H9 (cell line): ENCODE results near the gene EFCAB6. TPM values are rescaled to one million over a fixed set of nuclear protein-coding genes. Genes with fewer than 3 reads are reported as not detected.
A peak's percentile ranks its signal among the peaks of the same experiment; 100 is the strongest.

Experiments used
- DNase-seq: peaks from one replicate; pipeline ENCODE4 v3.0.0-alpha.2; 2017
- H2AFZ ChIP-seq: one replicate; pipeline ENCODE4 v1.6.1; 2013; ENCODE audit warnings: mild to moderate bottlenecking, low read length, control low read depth, moderate library complexity
- H2AK5ac ChIP-seq: 2 replicates; pipeline ENCODE4 v1.6.1; 2013; ENCODE audit warnings: low read length, control low read depth, mixed read lengths; ENCODE audit not compliant: insufficient read length
- H2BK120ac ChIP-seq: one replicate; pipeline ENCODE4 v1.6.1; 2013; ENCODE audit warnings: low read depth, mild to moderate bottlenecking, low read length, control low read depth, inconsistent platforms; ENCODE audit not compliant: poor library complexity, severe bottlenecking
- H2BK12ac ChIP-seq: 2 replicates; pipeline ENCODE4 v1.6.1; 2013; ENCODE audit warnings: low read length, control low read depth, mixed read lengths, low read depth; ENCODE audit not compliant: insufficient read length
- H2BK15ac ChIP-seq: 2 replicates; pipeline ENCODE4 v1.6.1; 2013; ENCODE audit warnings: low read depth, low read length, control low read depth
- H2BK20ac ChIP-seq: one replicate; pipeline ENCODE4 v1.6.1; 2013; ENCODE audit warnings: low read depth, mild to moderate bottlenecking, low read length, control low read depth, inconsistent platforms; ENCODE audit not compliant: poor library complexity, severe bottlenecking
- H2BK5ac ChIP-seq: 2 replicates; pipeline ENCODE4 v1.6.1; 2013; ENCODE audit warnings: low read length, control low read depth, mixed read lengths; ENCODE audit not compliant: insufficient read length
- H3K14ac ChIP-seq: 2 replicates; pipeline ENCODE4 v1.6.1; 2013; ENCODE audit warnings: low read length, control low read depth; ENCODE audit not compliant: insufficient read depth
- H3K18ac ChIP-seq: 2 replicates; pipeline ENCODE4 v1.6.1; 2013; ENCODE audit warnings: low read depth, mild to moderate bottlenecking, mixed read lengths, low read length, control low read depth; ENCODE audit not compliant: insufficient read length
- H3K23ac ChIP-seq: 2 replicates; pipeline ENCODE4 v1.6.1; 2013; ENCODE audit warnings: low read length, control low read depth, mixed read lengths, low read depth; ENCODE audit not compliant: insufficient read length
- H3K23me2 ChIP-seq: 2 replicates; pipeline ENCODE4 v1.6.1; 2013; ENCODE audit warnings: low read depth, mild to moderate bottlenecking, mixed read lengths, low read length, control low read depth; ENCODE audit not compliant: insufficient read length, poor library complexity, severe bottlenecking
- H3K27ac ChIP-seq: 2 replicates; pipeline ENCODE4 v1.5.1; 2013; ENCODE audit warnings: low read length, control low read depth, mixed read lengths, low read depth; ENCODE audit not compliant: insufficient read length
- H3K27me3 ChIP-seq: 2 replicates; pipeline ENCODE4 v1.6.1; 2013; ENCODE audit warnings: low read length, control low read depth, inconsistent platforms; ENCODE audit not compliant: insufficient read depth
- H3K4ac ChIP-seq: 2 replicates; pipeline ENCODE4 v1.6.1; 2013; ENCODE audit warnings: low read depth, mild to moderate bottlenecking, control low read depth, inconsistent platforms, low read length, moderate library complexity
- H3K4me1 ChIP-seq: 2 replicates; pipeline ENCODE4 v1.6.1; 2013; ENCODE audit warnings: low read length, control low read depth, inconsistent platforms; ENCODE audit not compliant: insufficient read depth
- H3K4me2 ChIP-seq: 2 replicates; pipeline ENCODE4 v1.6.1; 2013; ENCODE audit warnings: low read length, control low read depth, mixed read lengths; ENCODE audit not compliant: insufficient read length, insufficient read depth
- H3K56ac ChIP-seq: 2 replicates; pipeline ENCODE4 v1.6.1; 2013; ENCODE audit warnings: low read depth, mild to moderate bottlenecking, mixed read lengths, low read length, control low read depth; ENCODE audit not compliant: insufficient read length
- H3K79me1 ChIP-seq: 2 replicates; pipeline ENCODE4 v1.6.1; 2013; ENCODE audit warnings: low read depth, mild to moderate bottlenecking, moderate library complexity, low read length, control low read depth, inconsistent platforms; ENCODE audit not compliant: insufficient read depth, poor library complexity, severe bottlenecking
- H3K79me2 ChIP-seq: 2 replicates; pipeline ENCODE4 v1.6.1; 2013; ENCODE audit warnings: low read length, control low read depth, inconsistent platforms; ENCODE audit not compliant: insufficient read depth
- H3K9ac ChIP-seq: 2 replicates; pipeline ENCODE4 v1.6.1; 2013; ENCODE audit warnings: low read length, control low read depth, mixed read lengths; ENCODE audit not compliant: insufficient read length; ENCODE audit errors: extremely low read depth
- H3K9me3 ChIP-seq: one replicate; pipeline ENCODE4 v1.6.1; 2013; ENCODE audit warnings: low read depth, low read length, inconsistent platforms; ENCODE audit not compliant: control insufficient read depth
- H3T11ph ChIP-seq: one replicate; pipeline ENCODE4 v1.6.1; 2013; ENCODE audit warnings: mild to moderate bottlenecking, low read length, control low read depth, inconsistent platforms
- H4K20me1 ChIP-seq: one replicate; pipeline ENCODE4 v1.6.1; 2013; ENCODE audit not compliant: control insufficient read depth, insufficient read length, insufficient read depth
- H4K5ac ChIP-seq: 2 replicates; pipeline ENCODE4 v1.6.1; 2013; ENCODE audit warnings: low read depth, mild to moderate bottlenecking, mixed read lengths, low read length, control low read depth; ENCODE audit not compliant: insufficient read length
- H4K8ac ChIP-seq: replicated peaks from 2 replicates; pipeline ENCODE4 v1.6.1; 2013; ENCODE audit warnings: low read length, control low read depth, mixed read lengths, low read depth; ENCODE audit not compliant: insufficient read length
- H4K91ac ChIP-seq: 2 replicates; pipeline ENCODE4 v1.6.1; 2013; ENCODE audit warnings: low read depth, mild to moderate bottlenecking, moderate library complexity, mixed read lengths, low read length, control low read depth; ENCODE audit not compliant: insufficient read length
- H3K27ac Mint-ChIP-seq, 3 experiments: 2 replicates in 2 of 3; 3 replicates in 1 of 3; pipeline ENCODE4 v1.8.0; 2020 to 2021; ENCODE audit warnings: mixed read lengths in 3 of 3, mild to moderate bottlenecking in 1 of 3, moderate library complexity in 1 of 3
- H3K27me3 Mint-ChIP-seq: 2 replicates; pipeline ENCODE4 v1.8.0; 2021; ENCODE audit warnings: low read depth, mild to moderate bottlenecking, moderate library complexity, mixed read lengths
- H3K36me3 Mint-ChIP-seq, 3 experiments: 2 replicates in 2 of 3; 3 replicates in 1 of 3; pipeline ENCODE4 v1.8.0; 2020 to 2021; ENCODE audit warnings: low read depth in 3 of 3, mixed read lengths in 3 of 3; ENCODE audit not compliant: insufficient read depth in 1 of 3
- H3K4me1 Mint-ChIP-seq, 2 experiments: 2 replicates each; pipeline ENCODE4 v1.8.0; 2020; ENCODE audit warnings: mixed read lengths in 2 of 2
- H3K4me3 Mint-ChIP-seq, 2 experiments: 2 replicates in 1 of 2; 3 replicates in 1 of 2; pipeline ENCODE4 v1.8.0; 2020 to 2021; ENCODE audit warnings: mild to moderate bottlenecking in 2 of 2, mixed read lengths in 2 of 2, moderate library complexity in 1 of 2
- H3K9me3 Mint-ChIP-seq, 2 experiments: 2 replicates in 1 of 2; 3 replicates in 1 of 2; pipeline ENCODE4 v1.8.0; 2020; ENCODE audit warnings: mild to moderate bottlenecking in 2 of 2, mixed read lengths in 2 of 2, moderate library complexity in 1 of 2
- CTCF ChIP-seq: fragments of 200-600 bp; sonication (generic); conservative IDR thresholded peaks from 3 replicates; pipeline ENCODE4 v1.8.0; 2021; ENCODE audit warnings: antibody characterized with exemption, mild to moderate bottlenecking
- WGBS: extraction: QIAGEN DNeasy Blood & Tissue Kit; methylation state at CpG from one replicate; pipeline ENCODE4 v1.1.7; 2013; ENCODE audit warnings: missing lambda C conversion rate, low lambda C conversion rate, mixed read lengths; ENCODE audit not compliant: insufficient read length; ENCODE audit errors: extremely low coverage; 5-methylcytosine and 5-hydroxymethylcytosine counted together
- total RNA-seq: library from RNA; stranded (reverse); gene quantifications from 2 replicates; pipeline ENCODE4 v1.2.1, GENCODE V29; 2021

EFCAB6 gene
- total RNA-seq, 1 experiment from 2014 or later: 0.31 TPM

DNA sequence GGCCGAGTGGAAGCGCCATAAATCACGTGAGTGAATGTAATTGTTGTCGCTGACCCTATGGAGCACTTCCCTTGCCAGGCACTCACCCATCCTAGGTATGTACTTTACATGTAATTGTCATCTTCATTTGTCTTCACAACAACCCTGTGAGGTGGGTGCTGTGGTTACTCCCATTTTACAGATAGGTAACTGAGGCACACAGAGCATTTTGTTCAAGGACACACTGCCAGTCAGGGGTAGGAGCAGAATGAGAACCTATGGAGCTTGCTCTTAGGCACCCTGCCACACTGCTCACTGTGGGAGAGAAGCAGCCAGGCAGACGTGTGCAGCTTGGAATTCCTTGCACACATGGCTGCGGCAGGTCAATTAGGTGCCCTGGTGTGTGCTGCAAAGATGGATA is 785 bp upstream of the EFCAB6 start:
- no peak overlapping the region for H2BK5ac ChIP-seq
- no peaks in the 10 kb centered on the region for H3K9me3 ChIP-seq
- no peaks in the 10 kb centered on the region; the same call in 1 of the 2 replicates for H3K4me1 ChIP-seq
- H3K23me2 ChIP-seq: peaks cover 13% of the 10 kb centered on the region
- no peak overlapping the region for H3K56ac ChIP-seq
- no peak overlapping the region for H3K27ac ChIP-seq
- H3K9ac ChIP-seq: peak overlapping the region; percentile 81
- H2BK12ac ChIP-seq: no peak overlapping the region
- no peak overlapping the region for H4K8ac ChIP-seq
- no peak overlapping the region for H2BK15ac ChIP-seq
- Mint-ChIP-seq H3K27ac (peak overlapping the region in 2 of 3 experiments; percentile 55 to 92; a peak in 3 of 7 replicates), H3K36me3 (peaks cover 0 to 6% (median 0%) of the 10 kb centered on the region in 3 experiments; a peak in 4 of 7 replicates), H3K9me3 (no peaks in the 10 kb centered on the region), H3K27me3 (no peaks in the 10 kb centered on the region), H3K4me3 (peak overlapping the region; percentile 84 to 91), H3K4me1 (peaks cover 20 to 22% of the 10 kb centered on the region in 2 experiments)
- H3K4ac ChIP-seq: no peak overlapping the region
- H3K79me2 ChIP-seq: no peaks in the 10 kb centered on the region
- H4K5ac ChIP-seq: peak overlapping the region; percentile 7
- no peak for DNase-seq
- no peaks in the 10 kb centered on the region for H4K20me1 ChIP-seq
- H2AFZ ChIP-seq: no peak overlapping the region
- H3K14ac ChIP-seq: no peak overlapping the region
- H3T11ph ChIP-seq: no peak overlapping the region
- H2BK20ac ChIP-seq: no peak overlapping the region
- TF ChIP-seq CTCF: no peak
- whole genome bisulfite sequencing: no CpG with 5 or more reads among the region's 6 CpGs
- H3K79me1 ChIP-seq: no peaks in the 10 kb centered on the region
- no peak overlapping the region for H4K91ac ChIP-seq
- no peak overlapping the region for H3K23ac ChIP-seq
- no peaks in the 10 kb centered on the region for H3K27me3 ChIP-seq
- H3K4me2 ChIP-seq: peak overlapping the region; percentile 89
- H2AK5ac ChIP-seq: no peak overlapping the region
- no peak overlapping the region for H2BK120ac ChIP-seq
- H3K18ac ChIP-seq: peak overlapping the region; percentile 16
